ACC112 (cell line): ENCODE measurements around the gene ETS2.

Source experiments
- H2AFZ ChIP-seq: fragments of 200-600 bp; sonication (generic); one replicate; pipeline ENCODE4 v1.6.0; 2017; ENCODE audit warnings: antibody characterized with exemption, low read length; ENCODE audit not compliant: unreplicated experiment
- H3K27ac ChIP-seq: fragments of 200-600 bp; sonication (generic); 2 replicates; pipeline ENCODE4 v1.5.1; 2014; ENCODE audit warnings: low read depth, mild to moderate bottlenecking, antibody characterized with exemption, low read length, moderate library complexity
- H3K27me3 ChIP-seq: fragments of 200-600 bp; sonication (generic); 2 replicates; pipeline ENCODE4 v1.6.1; 2014; ENCODE audit warnings: mild to moderate bottlenecking, antibody characterized with exemption, low read length, moderate library complexity, mixed read lengths; ENCODE audit not compliant: insufficient read depth
- H3K36me3 ChIP-seq: fragments of 200-600 bp; sonication (generic); 2 replicates; pipeline ENCODE4 v1.6.1; 2016; ENCODE audit warnings: mild to moderate bottlenecking, antibody characterized with exemption, low read length, moderate library complexity, mixed read lengths; ENCODE audit not compliant: insufficient read depth
- H3K4me1 ChIP-seq: fragments of 200-600 bp; sonication (generic); one replicate; pipeline ENCODE4 v1.6.1; 2016; ENCODE audit warnings: low read length, mixed read lengths; ENCODE audit not compliant: insufficient read depth, unreplicated experiment, control insufficient read depth
- H3K4me3 ChIP-seq: fragments of 200-600 bp; sonication (generic); 2 replicates; pipeline ENCODE4 v1.5.1; 2014; ENCODE audit warnings: mild to moderate bottlenecking, low read depth, low read length
- H3K79me2 ChIP-seq: fragments of 200-600 bp; sonication (generic); one replicate; pipeline ENCODE4 v1.6.0; 2016; ENCODE audit warnings: low read length; ENCODE audit not compliant: control insufficient read depth, unreplicated experiment, insufficient read depth

The ETS2 gene

GRCh38 chr21:38851101-38851500, 45.4 kb downstream of the ETS2 start:
- Histone ChIP-seq H3K36me3 (no peaks in the 10 kb centered on the region), H3K27ac (no peak overlapping the region), H3K4me3 (no peak overlapping the region), H3K4me1 (peaks cover 23% of the 10 kb centered on the region), H2AFZ (no peak overlapping the region), H3K27me3 (no peaks in the 10 kb centered on the region; the same call in 1 of the 2 replicates), H3K79me2 (no peaks in the 10 kb centered on the region)

GRCh38 chr21:38852278-38852677, 46.5 kb downstream of the ETS2 start:
- no peaks in the 10 kb centered on the region; the same call in 1 of the 2 replicates for H3K27me3 ChIP-seq
- H3K36me3 ChIP-seq, result no peaks in the 10 kb centered on the region
- no peak overlapping the region for H3K4me3 ChIP-seq
- H3K27ac ChIP-seq, result no peak overlapping the region
- peaks cover 21% of the 10 kb centered on the region for H3K4me1 ChIP-seq
- no peaks in the 10 kb centered on the region for H3K79me2 ChIP-seq
- no peak overlapping the region for H2AFZ ChIP-seq

GRCh38 chr21:38852708-38853107, 47.0 kb downstream of the ETS2 start:
- Histone ChIP-seq H3K4me1 (peaks cover 16% of the 10 kb centered on the region), H3K27me3 (no peaks in the 10 kb centered on the region; the same call in 1 of the 2 replicates), H3K36me3 (no peaks in the 10 kb centered on the region), H3K27ac (no peak overlapping the region), H3K79me2 (no peaks in the 10 kb centered on the region), H2AFZ (no peak overlapping the region), H3K4me3 (no peak overlapping the region)

DNA sequence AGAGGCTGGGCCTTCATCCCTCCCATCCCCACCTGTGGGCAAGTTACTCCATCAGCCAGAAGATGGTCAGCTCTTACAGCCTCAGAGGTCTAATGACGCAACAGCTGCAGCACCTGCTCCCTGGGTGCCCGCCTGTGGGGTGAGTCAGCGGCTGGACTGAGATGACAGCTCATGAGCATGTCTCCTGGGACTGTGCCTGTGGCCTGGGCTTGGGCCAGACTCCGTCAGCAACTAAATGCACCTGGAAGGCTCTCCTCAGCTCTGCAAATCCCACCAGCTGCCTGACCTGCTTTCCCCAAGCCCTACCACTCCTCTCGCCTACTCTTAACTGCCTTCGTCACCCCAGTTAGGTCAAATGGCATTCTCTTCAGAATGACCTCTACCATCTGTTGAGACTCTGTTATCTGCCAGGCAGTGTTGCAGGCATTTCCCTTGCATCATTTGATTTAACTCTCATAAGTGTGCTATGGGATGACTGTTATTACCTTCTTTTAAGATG, 47.7 kb downstream of the ETS2 start:
- H2AFZ ChIP-seq, result no peak overlapping the region
- H3K27ac ChIP-seq, result no peak overlapping the region
- peaks cover 11% of the 10 kb centered on the region for H3K4me1 ChIP-seq
- no peaks in the 10 kb centered on the region for H3K79me2 ChIP-seq
- no peaks in the 10 kb centered on the region for H3K36me3 ChIP-seq
- no peak overlapping the region for H3K4me3 ChIP-seq
- H3K27me3 ChIP-seq, result no peaks in the 10 kb centered on the region

DNA sequence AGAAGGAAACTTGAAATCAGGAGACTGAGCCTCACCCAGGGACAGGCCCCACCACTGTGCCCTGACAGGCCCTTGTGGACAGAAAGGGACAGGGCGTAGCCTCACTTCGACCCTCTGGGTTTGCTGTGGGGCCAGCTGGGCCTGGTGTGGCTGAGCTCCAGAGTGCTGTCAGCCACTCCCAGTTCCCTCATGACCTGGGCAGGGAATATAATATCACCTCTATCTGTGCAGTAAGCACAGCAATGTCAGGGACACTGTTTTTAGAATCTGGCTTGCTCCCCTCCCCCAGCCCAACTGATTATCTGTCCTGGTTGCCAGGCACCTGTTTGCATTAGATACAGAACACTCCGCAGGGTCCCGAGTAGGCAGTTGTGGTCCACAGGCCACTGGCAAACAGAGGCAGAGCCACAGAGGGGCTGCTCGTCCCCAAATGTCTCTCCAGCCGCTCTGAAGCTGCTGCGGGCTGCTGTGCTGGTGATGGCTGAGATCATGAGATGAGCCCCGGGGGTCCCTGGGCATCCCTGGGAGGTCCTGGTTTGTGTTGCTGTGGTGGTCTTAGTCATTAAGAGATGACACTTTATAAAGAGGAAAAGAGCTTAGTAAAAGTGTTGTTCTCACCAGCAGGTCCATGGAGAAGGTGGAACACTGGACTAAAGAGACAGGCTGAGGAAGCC, 51.6 kb downstream of the ETS2 start:
- Histone ChIP-seq H2AFZ (no peak overlapping the region), H3K79me2 (no peaks in the 10 kb centered on the region), H3K27ac (no peak overlapping the region), H3K4me3 (no peak overlapping the region), H3K27me3 (no peaks in the 10 kb centered on the region), H3K36me3 (no peaks in the 10 kb centered on the region), H3K4me1 (peaks cover 11% of the 10 kb centered on the region)

DNA sequence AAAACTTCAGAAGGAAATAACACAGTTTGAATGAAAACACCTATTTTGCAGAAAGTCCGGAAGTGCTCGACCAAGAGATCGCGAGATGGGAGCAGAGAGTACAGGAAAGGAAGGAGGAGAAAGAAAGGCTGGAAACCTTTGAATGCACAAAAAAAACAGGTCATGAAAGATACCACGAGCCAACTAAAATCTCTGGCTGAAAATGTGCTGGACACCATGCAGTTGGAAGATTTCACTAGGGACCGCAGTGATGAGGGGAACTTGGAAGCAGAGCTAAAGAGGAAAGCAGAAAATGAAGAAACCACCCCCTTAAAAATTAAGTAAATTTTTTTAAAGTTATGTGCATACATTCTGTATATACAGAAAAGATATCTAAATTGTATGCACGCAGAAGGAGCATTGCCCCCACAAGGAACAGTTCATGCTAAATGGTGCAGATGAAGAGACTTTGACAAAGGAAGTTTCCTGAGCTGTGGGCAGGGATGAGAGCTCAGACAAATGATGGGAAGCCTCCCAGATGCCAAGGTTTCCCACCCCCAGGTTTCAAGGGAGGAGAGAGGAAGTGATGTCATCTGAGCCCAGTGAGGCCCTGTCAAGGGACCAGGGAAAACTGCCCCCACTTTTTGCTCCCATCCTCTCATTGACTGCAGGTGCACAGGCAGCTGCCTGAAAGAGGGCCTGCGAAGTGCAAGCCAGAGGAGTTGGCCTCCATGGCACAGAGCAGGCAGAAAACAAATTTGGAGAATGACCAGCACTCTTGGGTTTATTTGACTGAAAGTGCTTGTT, 52.5 kb downstream of the ETS2 start:
- Histone ChIP-seq H3K79me2 (no peaks in the 10 kb centered on the region), H3K27me3 (no peaks in the 10 kb centered on the region), H3K36me3 (no peaks in the 10 kb centered on the region), H2AFZ (no peak overlapping the region), H3K27ac (no peak overlapping the region), H3K4me3 (no peak overlapping the region), H3K4me1 (peaks cover 8% of the 10 kb centered on the region)

DNA sequence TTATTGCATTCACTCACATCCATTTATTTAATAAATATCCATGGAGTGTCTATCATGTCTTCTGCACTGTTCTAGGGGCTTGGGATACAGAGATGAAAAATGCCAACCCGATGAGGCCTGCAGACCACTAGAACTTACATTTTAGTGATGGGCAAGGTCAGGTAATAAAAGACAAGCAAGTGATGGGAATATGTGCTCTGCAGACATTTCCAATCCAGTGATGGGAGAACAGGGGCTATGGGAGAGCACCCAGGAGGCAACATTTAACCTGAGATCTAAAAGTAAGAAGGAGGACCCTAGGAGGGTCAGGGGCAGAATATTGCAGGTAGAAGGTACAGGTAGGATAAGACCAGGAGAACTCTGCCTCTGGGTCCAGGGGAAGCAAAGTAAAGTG, 53.1 kb downstream of the ETS2 start:
- H3K4me1 ChIP-seq, result peaks cover 4% of the 10 kb centered on the region
- H3K79me2 ChIP-seq, result no peaks in the 10 kb centered on the region
- no peaks in the 10 kb centered on the region for H3K36me3 ChIP-seq
- no peak overlapping the region for H2AFZ ChIP-seq
- no peaks in the 10 kb centered on the region for H3K27me3 ChIP-seq
- no peak overlapping the region for H3K4me3 ChIP-seq
- no peak overlapping the region for H3K27ac ChIP-seq

- no peak overlapping the region for H3K4me3 ChIP-seq
- no peak overlapping the region for H3K27ac ChIP-seq
- no peaks in the 10 kb centered on the region for H3K36me3 ChIP-seq
- no peaks in the 10 kb centered on the region for H3K79me2 ChIP-seq
- no peak overlapping the region for H2AFZ ChIP-seq
- H3K27me3 ChIP-seq, result no peaks in the 10 kb centered on the region
- no peaks in the 10 kb centered on the region for H3K4me1 ChIP-seq
These were observed 54.1 kb downstream of the ETS2 start for GRCh38 chr21:38859852-38860251.

DNA sequence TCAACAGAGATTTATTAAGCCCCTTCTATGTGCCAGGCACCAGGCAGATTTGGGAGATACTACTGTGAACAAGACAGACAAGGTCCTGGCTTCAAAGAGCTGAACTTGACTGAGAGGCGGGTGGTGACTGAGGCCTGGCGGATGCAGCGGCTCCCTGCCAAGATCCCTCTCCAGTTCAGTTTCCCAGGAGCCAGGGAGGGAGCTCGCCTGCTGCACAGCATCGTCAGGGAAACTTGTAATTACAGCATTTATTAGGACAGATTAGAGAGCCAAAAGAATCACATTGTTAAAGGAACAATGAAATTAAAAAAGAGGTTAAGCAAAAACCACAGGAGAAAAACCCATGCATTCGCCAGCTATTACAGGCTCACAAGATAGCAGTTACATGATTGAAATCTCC, 55.3 kb downstream of the ETS2 start:
- no peak overlapping the region for H2AFZ ChIP-seq
- H3K27ac ChIP-seq, result no peak overlapping the region
- no peaks in the 10 kb centered on the region for H3K4me1 ChIP-seq
- no peaks in the 10 kb centered on the region for H3K27me3 ChIP-seq
- no peaks in the 10 kb centered on the region for H3K36me3 ChIP-seq
- no peaks in the 10 kb centered on the region for H3K79me2 ChIP-seq
- no peak overlapping the region for H3K4me3 ChIP-seq

DNA sequence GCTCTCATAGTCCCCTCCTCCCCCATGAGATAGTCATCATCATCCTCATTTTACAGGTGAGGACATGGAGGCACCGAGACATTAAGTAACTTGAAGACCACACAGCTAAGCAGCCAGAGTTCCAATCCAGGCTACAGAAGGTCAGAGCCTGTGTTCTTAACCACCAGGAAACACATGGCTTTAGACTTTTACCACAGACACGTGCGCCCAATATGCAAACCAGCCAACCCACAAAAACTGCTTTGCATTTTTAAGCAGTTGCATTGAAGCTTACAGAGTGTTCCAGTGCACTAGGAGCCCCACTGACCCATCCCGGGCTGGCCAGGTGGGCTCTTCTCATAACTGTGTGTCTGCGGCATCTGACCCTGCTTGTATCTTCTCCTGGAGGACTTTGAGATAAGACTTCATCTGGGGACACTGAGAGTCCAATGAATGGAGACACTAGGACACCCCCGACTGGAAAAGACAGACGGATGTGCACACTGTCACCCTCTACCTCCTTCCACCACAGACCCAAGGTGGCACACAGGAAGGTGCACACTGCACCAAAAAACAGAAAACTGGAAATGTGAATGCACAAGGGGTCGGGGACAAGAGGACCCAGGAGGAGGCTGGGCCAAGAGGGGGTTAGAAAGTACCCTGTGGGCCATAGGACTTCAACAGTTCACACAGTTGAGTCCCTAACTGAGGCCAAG, 56.4 kb downstream of the ETS2 start:
- Histone ChIP-seq H3K36me3 (no peaks in the 10 kb centered on the region), H3K79me2 (no peaks in the 10 kb centered on the region), H3K27me3 (no peaks in the 10 kb centered on the region), H3K27ac (no peak overlapping the region), H2AFZ (no peak overlapping the region), H3K4me3 (no peak overlapping the region), H3K4me1 (no peaks in the 10 kb centered on the region)
